HepG2 (cell line): Measurements from ENCODE around the gene CD207. TPM values are rescaled to one million over a fixed set of nuclear protein-coding genes. Genes with fewer than 3 reads are reported as not detected.

Experiments used
- ATAC-seq: fragments of 200-7000 bp; cut with Tn5 transposase; 3 replicates; pipeline ENCODE4 v1.9.1; 2020; ENCODE audit warnings: mild to moderate bottlenecking, moderate library complexity
- BruUV-seq: library from RNA; stranded (reverse); fragments of 400-500 nt; replicated peaks from 2 replicates; lab custom pipeline; 2021; lab: Mats Ljungman, UMichigan
- CTCF ChIA-PET: fragments of 300-600 bp; formaldehyde crosslinking; extraction: SDS; loops from one replicate; lab custom pipeline; 2021; ENCODE audit warnings: low total read pairs, inconsistent platforms, low intra/inter-chr PET ratio; lab: Yijun Ruan, JAX
- POLR2A ChIA-PET: fragments of 350-600 bp; sonication (Branson Sonifier 250); formaldehyde crosslinking; loops from one replicate; lab custom pipeline; 2020; ENCODE audit warnings: antibody characterized with exemption, inconsistent platforms; lab: Yijun Ruan, JAX
- DNase-seq: peaks from one replicate; pipeline ENCODE4 v3.0.0-alpha.2; 2015; ENCODE audit warnings: low spot score
- FAIRE-seq: peaks from 3 replicates; lab custom pipeline; 2011; peaks lifted over from hg19 to GRCh38; lab: Jason Lieb, UNC
- H2AFZ ChIP-seq: one replicate; pipeline ENCODE4 v1.6.1; 2011; ENCODE audit warnings: low read length, inconsistent platforms
- H3K27ac ChIP-seq: fragments of 300-600 bp; 3 replicates; pipeline ENCODE4 v1.8.0; 2011; ENCODE audit warnings: mixed run types, mild to moderate bottlenecking, mixed read lengths, low read length, inconsistent platforms; ENCODE audit not compliant: insufficient read depth; ENCODE audit errors: extremely low read length
- H3K27me3 ChIP-seq, 2 experiments: fragments of 200-600 bp in 1 of 2; 2 replicates in 1 of 2; 3 replicates in 1 of 2; pipeline versions ENCODE4 v1.6.0 to v1.8.0; 2011; ENCODE audit warnings: low read length in 2 of 2, mild to moderate bottlenecking in 2 of 2, moderate library complexity in 2 of 2, inconsistent platforms in 1 of 2; ENCODE audit not compliant: insufficient read depth in 2 of 2, control insufficient read depth in 1 of 2
- H3K36me3 ChIP-seq, 2 experiments: fragments of 200-600 bp in 1 of 2; replicated peaks in 1 of 2; 2 replicates in 1 of 2; 3 replicates in 1 of 2; pipeline versions ENCODE4 v1.5.1 to v1.8.0; 2011; ENCODE audit warnings: low read length in 2 of 2, inconsistent platforms in 1 of 2; ENCODE audit not compliant: insufficient read depth in 2 of 2, control insufficient read depth in 1 of 2
- H3K4me1 ChIP-seq: 2 replicates; pipeline ENCODE4 v1.5.1; 2012; ENCODE audit warnings: low read length, inconsistent platforms; ENCODE audit not compliant: insufficient read depth
- H3K4me2 ChIP-seq: 2 replicates; pipeline ENCODE4 v1.6.0; 2011; ENCODE audit warnings: low read depth, low read length, inconsistent platforms
- H3K4me3 ChIP-seq, 3 experiments: fragments of 200-600 bp in 1 of 3; sonication (generic), shearing (Covaris generic) in 1 of 3; replicated peaks in 1 of 3; 2 replicates each; pipeline ENCODE4 v1.5.1; 2011 to 2016; ENCODE audit warnings: low read length in 3 of 3, inconsistent platforms in 2 of 3, low read depth in 2 of 3, mild to moderate bottlenecking in 2 of 3, control low read depth in 1 of 3, mixed read lengths in 1 of 3; ENCODE audit not compliant: insufficient read depth in 1 of 3
- H3K79me2 ChIP-seq: one replicate; pipeline ENCODE4 v1.6.1; 2011; ENCODE audit warnings: low read length, inconsistent platforms; ENCODE audit not compliant: insufficient read depth
- H3K9ac ChIP-seq: 2 replicates; pipeline ENCODE4 v1.6.0; 2011; ENCODE audit warnings: mild to moderate bottlenecking, low read depth, low read length, inconsistent platforms; ENCODE audit not compliant: insufficient read depth
- H3K9me3 ChIP-seq: 2 replicates; pipeline ENCODE4 v1.5.1; 2012; ENCODE audit warnings: mild to moderate bottlenecking, low read length
- H4K20me1 ChIP-seq: 2 replicates; pipeline ENCODE4 v1.6.0; 2011; ENCODE audit warnings: inconsistent platforms, mild to moderate bottlenecking, low read length, moderate library complexity; ENCODE audit not compliant: insufficient read depth
- ATRX ChIP-seq: sonication (generic); formaldehyde crosslinking; IDR thresholded peaks from 2 replicates; pipeline ENCODE4 v1.4.0; 2020; ENCODE audit warnings: missing genetic modification reagents, borderline replicate concordance
- CREB3 ChIP-seq: sonication (generic); formaldehyde crosslinking; IDR thresholded peaks from 2 replicates; pipeline ENCODE4 v1.5.0; 2020; ENCODE audit warnings: missing genetic modification reagents
- CSRNP2 ChIP-seq: sonication (generic); formaldehyde crosslinking; conservative IDR thresholded peaks from 2 replicates; pipeline ENCODE4 v1.8.0; 2022; ENCODE audit warnings: low read depth, missing genetic modification reagents
- DMAP1 ChIP-seq: IDR thresholded peaks from 2 replicates; pipeline ENCODE4 v1.6.1; 2016
- E2F5 ChIP-seq: sonication (generic); formaldehyde crosslinking; conservative IDR thresholded peaks from 2 replicates; pipeline ENCODE4 v1.4.0; 2020; ENCODE audit warnings: missing genetic modification reagents
- POLR2G ChIP-seq: fragments of 200-400 bp; formaldehyde crosslinking; IDR thresholded peaks from 2 replicates; pipeline ENCODE4 v1.6.1; 2018; ENCODE audit warnings: mild to moderate bottlenecking, low read depth, low read length, moderate library complexity
- PPARG ChIP-seq: conservative IDR thresholded peaks from 2 replicates; pipeline ENCODE4 v1.6.1; 2016; ENCODE audit warnings: missing biosample characterization, missing genetic modification reagents
- RORA ChIP-seq: sonication (generic); formaldehyde crosslinking; IDR thresholded peaks from 2 replicates; pipeline ENCODE4 v1.5.0; 2020; ENCODE audit warnings: mild to moderate bottlenecking, missing genetic modification reagents, moderate library complexity
- RXRA ChIP-seq: sonication (generic); formaldehyde crosslinking; IDR thresholded peaks from 2 replicates; pipeline ENCODE4 v1.5.1; 2020; ENCODE audit warnings: missing genetic modification reagents
- SETDB1 ChIP-seq: sonication (generic); formaldehyde crosslinking; IDR thresholded peaks from 2 replicates; pipeline ENCODE4 v1.5.1; 2020; ENCODE audit warnings: missing genetic modification reagents, mild to moderate bottlenecking, borderline replicate concordance
- TP53 ChIP-seq: sonication (generic); formaldehyde crosslinking; conservative IDR thresholded peaks from 2 replicates; pipeline ENCODE4 v1.4.0; 2020; ENCODE audit warnings: missing genetic modification reagents
- ZNF280D ChIP-seq: sonication (generic); formaldehyde crosslinking; IDR thresholded peaks from 2 replicates; pipeline ENCODE4 v1.5.1; 2020; ENCODE audit warnings: mild to moderate bottlenecking, missing genetic modification reagents
- ZNF703 ChIP-seq: sonication (generic); formaldehyde crosslinking; IDR thresholded peaks from 2 replicates; pipeline ENCODE4 v1.5.1; 2020; ENCODE audit warnings: missing genetic modification reagents, mild to moderate bottlenecking, moderate library complexity, borderline replicate concordance
- ZNF709 ChIP-seq: sonication (generic); formaldehyde crosslinking; IDR thresholded peaks from 2 replicates; pipeline ENCODE4 v1.5.0; 2020; ENCODE audit warnings: mild to moderate bottlenecking, missing genetic modification reagents
- ZNF710 ChIP-seq: sonication (generic); formaldehyde crosslinking; IDR thresholded peaks from 2 replicates; pipeline ENCODE4 v1.5.0; 2020; ENCODE audit warnings: mild to moderate bottlenecking, missing genetic modification reagents, borderline replicate concordance
- WGBS: methylation state at CpG from one replicate; pipeline ENCODE4 v1.1.6; 2017; ENCODE audit warnings: low lambda C conversion rate; 5-methylcytosine and 5-hydroxymethylcytosine counted together
- in situ Hi-C: cut with HindIII; loops from 2 replicates; pipeline ENCODE4 v1.10.0; 2017; ENCODE audit warnings: low pct_unique_long_range_greater_than_20kb; ENCODE audit not compliant: extremely low pct_ligation_motif_present
- intact Hi-C: fragments of 100-400 bp; cut with micrococcal nuclease; formaldehyde crosslinking; loops from one replicate; pipeline ENCODE4 v1.10.0; 2022; ENCODE audit not compliant: unreplicated experiment
- polyA plus RNA-seq, 8 experiments: library from polyadenylated mRNA; depleted of rRNA in 3 of 8; stranded (reverse) in 7 of 8; unstranded in 1 of 8; fragments of >200 nt; fragmentation: Illumina TruSeq in 4 of 8; extraction: Trizol in 4 of 8; gene quantifications; 2 replicates each; pipeline versions ENCODE4 v1.2.1 to v1.2.3, GENCODE V29; 2011 to 2016; ENCODE audit warnings: low read depth in 4 of 8, missing spikeins in 1 of 8, mixed read lengths in 1 of 8; ENCODE audit not compliant: insufficient read depth in 1 of 8
- total RNA-seq, 5 experiments: library from RNA; depleted of rRNA; stranded (reverse); fragments of >200 nt; fragmentation: Illumina TruSeq; extraction: Trizol; gene quantifications; 2 replicates each; pipeline ENCODE4 v1.2.3, GENCODE V29; 2016; ENCODE audit warnings: low read depth in 1 of 5

CD207 gene
- total and polyA plus RNA-seq, 2 of the 13 experiments (the other 11 are each of a cell fraction or from before 2014, with no cell fraction given): 0.09 to 0.15 TPM

- ATAC-seq: no peak
- peaks cover 2 to 14% of the 10 kb centered on the region in 2 experiments; a peak in 3 of 5 replicates for H3K27me3 ChIP-seq
- no peak overlapping the region for H3K9ac ChIP-seq
- DNase-seq: no peak
- no peaks in the 10 kb centered on the region for H3K9me3 ChIP-seq
- no peaks in the 10 kb centered on the region for H3K79me2 ChIP-seq
- WGBS: 69% methylated on average over 3 of the region's 3 CpGs
- in situ Hi-C loops: no loop called here
- H3K4me2 ChIP-seq: no peak overlapping the region
- H3K27ac ChIP-seq: no peak overlapping the region
- ChIA-PET CTCF (no interaction called here), POLR2A (no interaction called here)
- FAIRE-seq: no peak
- no peak overlapping the region for H3K4me3 ChIP-seq
- no TSS peak for BruUV-seq
- no peaks in the 10 kb centered on the region for H3K36me3 ChIP-seq
- intact Hi-C loops: no loop called here
- no peaks in the 10 kb centered on the region for H4K20me1 ChIP-seq
- H3K4me1 ChIP-seq: peaks cover 47% of the 10 kb centered on the region
- no peak overlapping the region for H2AFZ ChIP-seq
- TF ChIP-seq POLR2G (no peak), CREB3 (CRISPR knock-in tag) (no peak), TP53 (CRISPR knock-in tag) (no peak), RXRA (CRISPR knock-in tag) (no peak), RORA (CRISPR knock-in tag) (no peak), ATRX (no peak), SETDB1 (CRISPR knock-in tag) (no peak), ZNF710 (CRISPR knock-in tag) (no peak), DMAP1 (no peak), ZNF709 (CRISPR knock-in tag) (no peak), CSRNP2 (CRISPR knock-in tag) (no peak), E2F5 (CRISPR knock-in tag) (no peak), PPARG (CRISPR knock-in tag) (no peak), ZNF280D (no peak), ZNF703 (no peak)
Measured at GRCh38 chr2:70817284-70817954, 18.2 kb downstream of the CD207 start.
